MCF 10A (cell line): ENCODE results near the gene RAP1GDS1. TPM values are rescaled to one million over a fixed set of nuclear protein-coding genes. Genes with fewer than 3 reads are reported as not detected.

ENCODE experiments used
- BruUV-seq: library from RNA; stranded (reverse); fragments of 400-500 nt; replicated peaks from 2 replicates; lab custom pipeline; 2021; lab: Mats Ljungman, UMichigan
- CTCF ChIA-PET: fragments of 300-600 bp; sonication (Branson Sonifier 250); formaldehyde crosslinking; extraction: SDS; loops from one replicate; lab custom pipeline; 2021; ENCODE audit warnings: antibody characterized with exemption, inconsistent platforms; lab: Yijun Ruan, JAX
- POLR2A ChIA-PET: fragments of 300-600, 350-650 bp; sonication (Branson Sonifier 250); formaldehyde crosslinking; extraction: SDS; loops from one replicate; lab custom pipeline; 2020; ENCODE audit warnings: antibody characterized with exemption, inconsistent platforms; lab: Yijun Ruan, JAX
- DNase-seq: peaks from one replicate; pipeline ENCODE4 v3.0.0-alpha.2; 2018; ENCODE audit not compliant: unreplicated experiment
- H3K27ac Mint-ChIP-seq: one replicate; pipeline ENCODE4 v1.8.0; 2022; ENCODE audit warnings: mild to moderate bottlenecking, low read depth, mixed read lengths; ENCODE audit not compliant: unreplicated experiment
- H3K27me3 Mint-ChIP-seq: one replicate; pipeline ENCODE4 v1.8.0; 2022; ENCODE audit warnings: mixed read lengths; ENCODE audit not compliant: insufficient read depth, unreplicated experiment
- H3K36me3 Mint-ChIP-seq: one replicate; pipeline ENCODE4 v1.8.0; 2022; ENCODE audit warnings: mild to moderate bottlenecking, moderate library complexity, mixed read lengths; ENCODE audit not compliant: insufficient read depth, unreplicated experiment
- H3K4me1 Mint-ChIP-seq: one replicate; pipeline ENCODE4 v1.8.0; 2022; ENCODE audit warnings: mixed read lengths; ENCODE audit not compliant: insufficient read depth, unreplicated experiment
- H3K4me3 Mint-ChIP-seq: one replicate; pipeline ENCODE4 v1.8.0; 2022; ENCODE audit warnings: mild to moderate bottlenecking, moderate library complexity, mixed read lengths; ENCODE audit not compliant: unreplicated experiment
- H3K9me3 Mint-ChIP-seq: one replicate; pipeline ENCODE4 v1.8.0; 2022; ENCODE audit warnings: mixed read lengths; ENCODE audit not compliant: unreplicated experiment
- CTCF ChIP-seq: fragments of 200-600 bp; IDR thresholded peaks from one replicate; pipeline ENCODE4 v1.8.0; 2022; ENCODE audit warnings: antibody characterized with exemption, mild to moderate bottlenecking; ENCODE audit not compliant: unreplicated experiment
- intact Hi-C: fragments of 100-400 bp; cut with micrococcal nuclease; formaldehyde crosslinking; loops from 2 replicates; pipeline ENCODE4 v1.14.1; 2022
- total RNA-seq: library from RNA; stranded (reverse); gene quantifications from 2 replicates; pipeline ENCODE4 v1.2.3, GENCODE V29; 2022

Gene RAP1GDS1
- total RNA-seq, 1 experiment from 2014 or later: 68.9 TPM

GRCh38 chr4:98262431-98262830 lies 1.2 kb downstream of the RAP1GDS1 start:
- H3K4me1 Mint-ChIP-seq: peaks cover 36% of the 10 kb centered on the region
- peak overlapping the region; percentile 86 for H3K27ac Mint-ChIP-seq
- ChIA-PET POLR2A (interaction anchor here (0.5 to 4.4 kb wide), 31 partner anchors 8 to 1216 kb away, joined by 3 to 71 read pairs (median 6); partner anchors contain the start of genes EIF4E, METAP1, STPG2 and TSPAN5), CTCF (interaction anchor here (0.5 to 1.4 kb wide), 6 partner anchors 10 to 1043 kb away, joined by 3 to 5 read pairs (median 4); partner anchors contain the start of gene STPG2)
- no peak for TF ChIP-seq CTCF
- peak; percentile 9 for DNase-seq
- intact Hi-C loops: loop anchor here (5.0 kb wide), 2 partner anchors 170 to 185 kb away; no protein-coding TSS in a partner anchor
- no peaks in the 10 kb centered on the region for H3K9me3 Mint-ChIP-seq
- H3K36me3 Mint-ChIP-seq: no peaks in the 10 kb centered on the region
- no peaks in the 10 kb centered on the region for H3K27me3 Mint-ChIP-seq
- peak overlapping the region; percentile 89 for H3K4me3 Mint-ChIP-seq
- TSS peak; percentile 41 for BruUV-seq

GRCh38 chr4:98267498-98267897 lies 6.3 kb downstream of the RAP1GDS1 start:
- Mint-ChIP-seq H3K27me3 (no peaks in the 10 kb centered on the region), H3K4me3 (no peak overlapping the region), H3K36me3 (peaks cover 7% of the 10 kb centered on the region), H3K4me1 (peaks cover 25% of the 10 kb centered on the region), H3K27ac (no peak overlapping the region), H3K9me3 (peaks cover 6% of the 10 kb centered on the region)
- ChIA-PET CTCF (no interaction called here), POLR2A (interaction anchor here (0.6 to 0.7 kb wide), 2 partner anchors 9 to 128 kb away, joined by 3 to 4 read pairs; no protein-coding TSS in a partner anchor)
- intact Hi-C loops: no loop called here
- TF ChIP-seq CTCF: no peak
- no peak for DNase-seq
- BruUV-seq: no TSS peak

GRCh38 chr4:98275145-98275544 lies 14.0 kb downstream of the RAP1GDS1 start:
- no peaks in the 10 kb centered on the region for H3K4me1 Mint-ChIP-seq
- no peak overlapping the region for H3K27ac Mint-ChIP-seq
- intact Hi-C loops: no loop called here

More at GRCh38 chr4:98275145-98275544, 14.0 kb downstream of the RAP1GDS1 start:
- Mint-ChIP-seq H3K9me3 (no peaks in the 10 kb centered on the region), H3K27me3 (no peaks in the 10 kb centered on the region), H3K4me3 (no peak overlapping the region), H3K36me3 (peaks cover 15% of the 10 kb centered on the region)
- DNase-seq: no peak
- CTCF ChIA-PET: interaction anchor here (1.1 kb wide), 1 partner anchor 7 kb away, joined by 3 read pairs; no protein-coding TSS in a partner anchor
- no TSS peak for BruUV-seq
- POLR2A ChIA-PET: interaction anchor here (0.6 to 1.7 kb wide), 2 partner anchors 11 to 1602 kb away, joined by 3 to 4 read pairs; no protein-coding TSS in a partner anchor
- TF ChIP-seq CTCF: no peak
